Thyroid gland (tissue), 4 donors: ENCODE measurements around the gene MTRF1L. TPM values are rescaled to one million over a fixed set of nuclear protein-coding genes. Genes with fewer than 3 reads are reported as not detected.

Experiments used
- DNase-seq, 2 donors: peaks; one replicate each; pipeline ENCODE4 v3.0.0-alpha.2; 2019
- H3K27ac ChIP-seq, 3 donors: fragments of 200-600 bp; sonication (generic); 1 replicate in 2 of 3; 2 replicates in 1 of 3; pipeline ENCODE4 v1.5.1; 2016 to 2019; ENCODE audit warnings: mild to moderate bottlenecking in 1 of 3, moderate library complexity in 1 of 3
- H3K27me3 ChIP-seq: fragments of 200-600 bp; sonication (generic); one replicate; pipeline ENCODE4 v1.5.1; 2019
- H3K36me3 ChIP-seq, 2 donors: fragments of 200-600 bp; sonication (generic); one replicate each; pipeline ENCODE4 v1.5.1; 2016 to 2019
- H3K4me1 ChIP-seq, 2 donors: fragments of 200-600 bp; sonication (generic); one replicate each; pipeline ENCODE4 v1.5.1; 2017 to 2019
- H3K4me3 ChIP-seq, 3 donors: fragments of 200-600 bp; sonication (generic); replicated peaks in 1 of 3; 1 replicate in 2 of 3; 2 replicates in 1 of 3; pipeline ENCODE4 v1.5.1; 2016; ENCODE audit warnings: mild to moderate bottlenecking in 1 of 3
- H3K9me3 ChIP-seq: fragments of 200-600 bp; sonication (generic); one replicate; pipeline ENCODE4 v1.5.1; 2017
- CTCF ChIP-seq, 6 experiments: fragments of 200-600 bp in 3 of 6; fragments of 450-650 bp in 3 of 6; sonication (generic) in 3 of 6; IDR thresholded peaks; one replicate each; pipeline ENCODE4 v1.5.1; 2016 to 2019; ENCODE audit warnings: antibody characterized with exemption in 6 of 6, mild to moderate bottlenecking in 2 of 6, inconsistent platforms in 1 of 6, moderate library complexity in 1 of 6
- POLR2A ChIP-seq, 2 donors: fragments of 450-650 bp; IDR thresholded peaks; one replicate each; pipeline ENCODE4 v1.6.1; 2017; ENCODE audit warnings: antibody characterized with exemption in 2 of 2, mild to moderate bottlenecking in 2 of 2, moderate library complexity in 1 of 2
- WGBS, 2 donors: methylation state at CpG; one replicate each; pipeline ENCODE4 v1.1.5; 2017; 5-methylcytosine and 5-hydroxymethylcytosine counted together
- intact Hi-C: fragments of 100-400 bp; cut with DNase I; formaldehyde crosslinking; loops from one replicate; pipeline ENCODE4 v1.15.1; 2023
- total RNA-seq, 4 donors: library from RNA; depleted of rRNA; stranded (reverse); fragments of >200 nt; gene quantifications; one replicate each; pipeline ENCODE4 v1.2.3, GENCODE V29; 2016

Gene MTRF1L
- total RNA-seq, 4 donors from 2014 or later: 15.7 to 23.8 (median 17.6) TPM

- intact Hi-C loops: no loop called here
- Histone ChIP-seq H3K27ac (no peak overlapping the region), H3K4me3 (no peak overlapping the region), H3K36me3 (no peaks in the 10 kb centered on the region), H3K4me1 (no peaks in the 10 kb centered on the region), H3K9me3 (no peaks in the 10 kb centered on the region), H3K27me3 (no peaks in the 10 kb centered on the region)
- 82 to 86% methylated on average over 1 of the region's 1 CpG for WGBS, 2 donors
- no peak for DNase-seq
- TF ChIP-seq POLR2A (IDR thresholded peaks at IDR 0.05): no peak
- no peak for TF ChIP-seq CTCF (IDR thresholded peaks at IDR 0.05)
These were observed 44.7 kb downstream of the MTRF1L start for GRCh38 chr6:152957796-152958195.

- TF ChIP-seq POLR2A (IDR thresholded peaks at IDR 0.05) (no peak), CTCF (IDR thresholded peaks at IDR 0.05) (no peak)
- no peaks in the 10 kb centered on the region for H3K4me1 ChIP-seq
- no peak overlapping the region for H3K4me3 ChIP-seq
- intact Hi-C loops: no loop called here
- no peaks in the 10 kb centered on the region for H3K36me3 ChIP-seq
- DNase-seq: no peak
- 80 to 88% methylated on average over 3 of the region's 3 CpGs for WGBS, 2 donors
- no peaks in the 10 kb centered on the region for H3K9me3 ChIP-seq
- H3K27me3 ChIP-seq: no peaks in the 10 kb centered on the region
- H3K27ac ChIP-seq: no peak overlapping the region
These were observed 48.1 kb downstream of the MTRF1L start for GRCh38 chr6:152954443-152954842.

- no peak overlapping the region for H3K27ac ChIP-seq
- H3K27me3 ChIP-seq: no peaks in the 10 kb centered on the region
- no peaks in the 10 kb centered on the region for H3K4me1 ChIP-seq
- H3K4me3 ChIP-seq: no peak overlapping the region
- no peak for DNase-seq
- 70 to 72% methylated on average over 7 of the region's 7 CpGs for WGBS, 2 donors
- no peaks in the 10 kb centered on the region for H3K36me3 ChIP-seq
- no peaks in the 10 kb centered on the region for H3K9me3 ChIP-seq
- TF ChIP-seq CTCF (IDR thresholded peaks at IDR 0.05) (peak in 1 of 6 experiments; percentile 38), POLR2A (IDR thresholded peaks at IDR 0.05) (no peak)
- intact Hi-C loops: no loop called here
These were observed 49.5 kb downstream of the MTRF1L start for GRCh38 chr6:152952866-152953509.

- H3K4me3 ChIP-seq: no peak overlapping the region
- no peak for TF ChIP-seq POLR2A (IDR thresholded peaks at IDR 0.05)
- no peak for TF ChIP-seq CTCF (IDR thresholded peaks at IDR 0.05)
- H3K27me3 ChIP-seq: no peaks in the 10 kb centered on the region
- H3K27ac ChIP-seq: no peak overlapping the region
- no peak for DNase-seq
- no peaks in the 10 kb centered on the region for H3K9me3 ChIP-seq
- H3K4me1 ChIP-seq: no peaks in the 10 kb centered on the region
- intact Hi-C loops: no loop called here
- WGBS, 2 donors: 42 to 46% methylated on average over 1 of the region's 1 CpG
- no peaks in the 10 kb centered on the region for H3K36me3 ChIP-seq
These were observed 50.5 kb downstream of the MTRF1L start for GRCh38 chr6:152952045-152952444.

GRCh38 chr6:152950240-152950639, 52.3 kb downstream of the MTRF1L start:
- no peak for DNase-seq
- Histone ChIP-seq H3K36me3 (no peaks in the 10 kb centered on the region), H3K4me3 (no peak overlapping the region), H3K27me3 (no peaks in the 10 kb centered on the region), H3K27ac (no peak overlapping the region), H3K9me3 (no peaks in the 10 kb centered on the region), H3K4me1 (no peaks in the 10 kb centered on the region)
- intact Hi-C loops: no loop called here
- TF ChIP-seq CTCF (IDR thresholded peaks at IDR 0.05) (no peak), POLR2A (IDR thresholded peaks at IDR 0.05) (no peak)
- 88 to 89% methylated on average over 3 of the region's 3 CpGs for WGBS, 2 donors
